ENCODE measurements around the gene GID4.

- TF ChIP-seq CTCF (conservative IDR thresholded peaks at IDR 0.05 in 1 of 2, IDR thresholded peaks at IDR 0.05 in 1 of 2; ENCODE audit: low read depth in 1 of 2, low read length in 2 of 2) (no peak), EZH2 (IDR thresholded peaks at IDR 0.05; ENCODE audit: low read length, missing control alignments) (no peak)
Observed at GRCh38 chr17:18106211-18106610, 67.0 kb downstream of the GID4 start.

Data from fibroblast of lung (primary cell).